NCI-H2029 treated with DMSO at 0.1 percent for 48 hours (cell line): ENCODE results near the gene ZCCHC14.
A peak's percentile ranks its signal among the peaks of the same experiment; 100 is the strongest.
"Not testable (repeated sequence)": the region's sequence is repeated elsewhere in the genome, so short reads cannot be mapped to it uniquely, and the experiment has no call there.

Experiments used
- DNase-seq: peaks from one replicate; lab custom pipeline; 2025; lab: John Stamatoyannopoulos, UW

Gene ZCCHC14

DNA sequence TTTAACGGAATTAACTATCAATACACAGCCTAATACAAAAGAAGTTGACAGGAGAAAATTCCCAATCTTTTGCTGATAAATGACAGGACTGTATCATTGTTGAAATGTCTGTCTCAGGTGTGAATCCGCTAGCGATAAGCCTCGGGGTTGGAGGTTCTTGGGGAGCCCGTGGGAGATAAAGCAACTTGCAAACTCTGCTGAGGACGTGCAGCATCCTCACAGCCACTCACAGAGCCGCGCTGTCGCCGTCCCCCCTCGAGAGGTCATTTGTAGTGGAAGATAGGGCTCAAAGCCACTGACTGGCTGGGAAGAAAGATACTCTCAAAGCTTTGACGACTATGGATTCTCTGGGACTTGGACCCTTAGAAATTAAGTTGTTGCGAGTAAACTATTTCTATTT is 83.7 kb downstream of the ZCCHC14 start:
- no peak for DNase-seq

DNA sequence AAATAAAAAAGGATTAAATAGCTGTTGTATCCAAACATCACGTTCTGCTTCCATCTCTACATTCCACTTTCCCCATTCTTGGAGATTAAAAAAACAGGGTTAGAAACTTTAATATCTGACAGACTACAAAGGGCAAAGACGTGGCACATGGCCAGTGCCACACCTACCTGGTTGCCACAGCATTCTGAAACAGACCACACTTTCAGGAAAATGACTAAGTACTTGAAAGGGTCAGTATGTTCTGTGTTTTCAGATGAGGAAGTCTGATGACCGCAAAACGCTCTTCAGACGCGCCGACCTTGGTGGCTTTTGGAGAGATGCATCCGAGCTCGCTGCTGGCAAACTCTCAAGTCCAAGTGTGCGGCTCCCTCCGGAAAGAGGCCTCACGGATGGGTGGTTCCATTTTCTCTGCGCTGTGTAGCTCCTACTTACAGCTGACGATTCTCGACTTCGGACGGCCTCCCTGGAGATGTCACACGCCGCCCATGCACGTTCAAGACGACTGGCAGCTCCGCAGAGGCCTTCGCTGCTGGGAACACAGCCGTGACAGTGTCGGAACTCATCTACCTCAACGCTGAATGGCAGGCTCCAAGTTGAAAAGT is 85.2 kb downstream of the ZCCHC14 start:
- no peak for DNase-seq

DNA sequence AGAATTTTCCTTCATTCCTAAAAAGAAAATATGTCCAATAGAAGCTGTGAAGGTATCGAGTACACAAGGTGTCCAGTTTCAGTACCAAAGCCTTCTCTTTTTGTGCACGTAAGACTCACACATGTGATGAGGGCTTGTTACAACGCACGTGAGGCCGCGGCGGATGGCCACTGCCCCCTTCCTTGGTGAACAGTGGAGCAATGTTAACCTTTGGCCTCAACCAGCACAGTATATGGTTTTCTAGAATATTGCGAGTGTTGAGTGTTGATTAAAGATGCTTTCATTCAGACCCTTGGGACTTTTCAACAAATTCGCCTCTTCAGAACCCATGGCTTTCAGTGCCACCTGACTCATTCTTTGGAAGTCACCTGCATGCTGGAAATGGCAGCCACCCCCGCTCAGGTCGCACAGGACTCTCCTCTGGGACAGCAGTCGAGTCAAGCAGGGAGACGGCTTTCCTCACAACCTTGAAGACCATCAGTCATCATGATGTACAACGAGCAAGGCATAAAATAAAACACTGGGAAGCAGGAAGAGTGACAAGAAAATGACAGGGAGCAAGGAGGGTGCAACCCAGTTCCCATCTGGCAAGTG is 86.2 kb downstream of the ZCCHC14 start:
- DNase-seq, result no peak

DNA sequence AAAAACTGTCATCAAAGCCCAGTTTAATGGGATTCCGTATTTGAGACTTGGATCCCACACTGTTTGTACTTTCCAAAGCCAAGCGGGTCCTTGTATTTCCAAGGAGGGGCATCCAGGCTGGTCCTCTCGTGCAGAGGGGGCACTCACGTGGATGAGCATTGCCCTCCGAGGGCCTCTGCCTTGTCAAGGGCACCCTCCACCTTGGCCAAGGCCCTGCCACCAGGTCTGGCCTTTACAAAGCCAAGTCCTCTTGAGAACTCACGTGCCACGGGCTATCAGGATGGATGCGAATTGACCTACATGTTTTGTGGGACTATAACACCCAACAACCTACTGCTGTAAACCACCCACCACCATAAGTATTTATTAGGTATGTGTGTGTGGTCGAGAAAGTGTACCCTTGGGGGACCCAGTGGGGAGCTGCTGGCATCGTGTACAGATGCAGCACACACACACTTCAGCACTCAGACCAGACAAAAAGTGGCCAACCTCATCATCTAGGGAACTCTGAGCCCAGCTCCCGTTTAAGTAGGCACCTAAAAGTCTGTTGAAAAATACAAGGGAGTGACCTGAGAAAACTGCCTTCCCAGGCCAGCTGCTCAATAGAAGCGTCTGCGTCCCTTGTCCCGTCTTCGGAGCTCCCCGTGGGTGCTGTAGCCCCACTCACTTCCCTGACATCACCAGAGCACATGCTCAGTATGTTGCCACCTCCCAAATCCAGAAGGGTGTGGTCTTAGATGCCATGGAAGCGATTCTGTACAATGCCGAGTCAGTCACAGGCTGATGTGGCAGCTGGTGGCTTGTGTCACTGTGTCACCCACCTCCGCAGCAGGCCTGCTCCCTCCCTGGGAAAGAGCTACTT is 87.8 kb downstream of the ZCCHC14 start:
- no peak for DNase-seq

DNA sequence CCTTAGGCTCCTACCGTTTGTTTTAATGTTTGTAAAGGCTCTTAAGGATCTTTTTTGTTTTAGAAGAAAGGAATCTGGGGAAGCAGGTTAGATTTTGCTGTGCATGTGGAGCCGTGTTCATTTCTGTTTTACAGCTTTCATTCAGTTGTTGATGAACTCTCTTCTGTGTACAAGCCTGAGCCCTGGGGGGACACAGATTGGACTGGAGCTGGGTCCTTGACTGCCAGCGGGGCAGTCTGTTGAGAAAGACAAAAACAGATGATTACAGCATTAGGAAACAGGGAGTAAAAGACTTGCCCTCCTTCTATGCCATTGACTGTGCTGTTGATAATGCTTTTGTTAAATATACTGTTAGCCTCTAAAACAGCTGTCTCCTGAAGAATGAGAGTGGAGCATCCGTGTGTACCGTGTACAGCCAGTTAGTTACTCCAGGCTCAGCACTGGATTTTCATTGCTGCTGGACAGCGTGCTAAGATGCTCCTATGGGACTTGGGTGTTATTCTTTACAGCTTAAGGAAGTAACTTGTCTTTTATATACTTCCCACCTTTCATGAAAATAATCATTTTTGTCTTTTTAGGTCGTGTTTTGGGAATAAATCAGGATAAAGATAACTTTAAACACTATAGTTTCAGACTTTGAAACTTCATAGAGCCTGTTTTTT is 97.5 kb downstream of the ZCCHC14 start:
- no peak for DNase-seq

DNA sequence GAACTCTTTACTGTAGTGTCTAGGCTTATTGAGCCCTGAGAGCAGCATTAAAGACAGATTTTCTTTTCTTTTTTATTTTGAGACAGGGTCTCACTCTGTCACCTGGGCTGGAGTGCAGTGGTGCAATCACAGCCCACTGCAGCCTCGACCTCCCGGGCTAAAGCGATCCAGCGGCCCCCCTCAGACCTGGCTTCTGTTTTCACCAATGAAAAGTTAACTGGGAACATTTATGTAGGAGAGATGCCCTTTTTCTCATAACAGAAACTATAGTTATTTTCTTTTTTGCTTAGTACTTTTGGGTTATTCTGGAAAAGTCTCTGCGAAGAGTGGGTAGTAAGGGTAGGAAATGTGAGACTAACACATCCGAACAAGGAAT is 99.2 kb downstream of the ZCCHC14 start:
- DNase-seq, result no peak

DNA sequence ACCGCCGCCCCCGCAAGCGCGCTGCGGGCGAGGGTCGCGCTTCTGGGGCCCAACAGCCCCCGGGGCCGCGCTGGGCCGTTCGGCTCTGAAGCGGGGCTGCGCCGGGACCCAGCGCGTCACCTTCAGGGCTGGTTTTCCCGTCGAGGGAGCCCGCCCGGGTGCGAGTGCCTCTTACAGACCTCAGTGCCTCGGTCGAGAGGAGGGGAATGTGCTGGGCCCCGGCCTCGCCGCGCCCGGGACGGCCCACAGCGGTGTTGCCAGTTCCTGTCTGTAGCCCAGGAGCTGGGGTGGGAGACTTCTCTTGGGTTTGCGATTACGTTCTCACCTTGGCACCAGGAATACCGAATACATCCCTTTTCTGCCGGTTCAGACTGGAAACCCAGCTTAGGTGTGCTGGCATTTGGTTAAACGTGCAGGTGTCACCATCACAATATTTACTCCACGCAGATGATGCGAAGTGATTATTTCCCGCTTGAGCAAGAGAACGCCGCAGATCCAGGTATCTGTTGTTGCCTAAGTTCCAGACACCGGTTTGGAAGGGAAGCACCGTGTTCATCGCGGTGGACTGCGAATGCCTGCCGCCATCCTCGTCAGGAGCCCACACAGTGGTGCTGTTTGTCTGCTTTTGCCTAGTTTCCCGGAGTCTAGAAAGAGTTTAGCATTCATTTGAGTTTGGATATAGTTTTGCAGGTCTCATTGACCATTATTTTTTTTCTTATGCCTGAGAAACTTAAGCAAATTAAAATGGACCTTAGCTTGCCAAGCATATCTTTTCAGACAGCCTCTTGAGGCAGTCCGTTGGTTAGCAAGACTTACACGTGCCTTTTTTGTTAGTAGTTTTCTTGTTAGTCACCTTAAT is 99.8 kb downstream of the ZCCHC14 start:
- no peak for DNase-seq

DNA sequence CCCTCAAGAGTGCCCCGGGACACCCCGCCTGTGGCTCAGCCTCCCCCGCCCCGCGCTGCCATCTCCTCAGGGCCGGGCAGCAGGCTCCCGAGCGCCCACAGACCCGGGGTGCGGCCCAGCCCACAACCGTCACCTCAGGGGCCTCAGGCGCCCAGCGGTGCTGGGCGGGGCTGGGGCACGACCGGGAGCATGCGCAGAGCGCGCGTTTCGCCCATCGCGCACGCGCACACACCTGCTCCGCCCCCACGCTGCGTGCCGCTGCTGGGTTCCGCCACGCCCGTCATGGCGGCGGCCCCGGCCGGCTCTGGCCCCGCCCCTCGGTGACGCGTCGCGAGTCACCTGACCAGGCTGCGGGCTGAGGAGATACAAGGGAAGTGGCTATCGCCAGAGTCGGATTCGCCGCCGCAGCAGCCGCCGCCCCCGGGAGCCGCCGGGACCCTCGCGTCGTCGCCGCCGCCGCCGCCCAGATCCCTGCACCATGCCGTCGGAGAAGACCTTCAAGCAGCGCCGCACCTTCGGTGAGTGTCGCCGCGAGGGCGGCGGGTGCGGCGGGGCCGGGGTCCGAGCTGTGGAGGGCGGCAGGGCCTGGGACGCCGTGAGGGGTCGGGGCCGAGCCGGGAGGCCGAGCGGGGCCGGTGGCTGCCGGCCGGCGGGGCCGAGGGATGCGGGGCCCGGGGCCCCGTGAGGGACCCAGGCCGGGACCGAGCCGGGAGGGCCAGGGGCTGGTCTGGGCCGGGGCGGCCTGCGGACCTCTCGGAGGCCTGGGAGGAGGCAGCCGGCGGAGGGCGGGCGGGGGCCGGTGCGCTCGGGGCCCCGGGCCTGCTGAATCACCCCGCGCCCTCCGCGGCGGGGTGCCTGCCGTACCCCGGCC is 100.6 kb downstream of the ZCCHC14 start, which contains the start of gene MAP1LC3B:
Gene MAP1LC3B (plus strand): TSS at position 387 of the 871 bp plus-strand sequence. CDS start 92 bp downstream, at position 479.
- DNase-seq, result peak; percentile 38

DNA sequence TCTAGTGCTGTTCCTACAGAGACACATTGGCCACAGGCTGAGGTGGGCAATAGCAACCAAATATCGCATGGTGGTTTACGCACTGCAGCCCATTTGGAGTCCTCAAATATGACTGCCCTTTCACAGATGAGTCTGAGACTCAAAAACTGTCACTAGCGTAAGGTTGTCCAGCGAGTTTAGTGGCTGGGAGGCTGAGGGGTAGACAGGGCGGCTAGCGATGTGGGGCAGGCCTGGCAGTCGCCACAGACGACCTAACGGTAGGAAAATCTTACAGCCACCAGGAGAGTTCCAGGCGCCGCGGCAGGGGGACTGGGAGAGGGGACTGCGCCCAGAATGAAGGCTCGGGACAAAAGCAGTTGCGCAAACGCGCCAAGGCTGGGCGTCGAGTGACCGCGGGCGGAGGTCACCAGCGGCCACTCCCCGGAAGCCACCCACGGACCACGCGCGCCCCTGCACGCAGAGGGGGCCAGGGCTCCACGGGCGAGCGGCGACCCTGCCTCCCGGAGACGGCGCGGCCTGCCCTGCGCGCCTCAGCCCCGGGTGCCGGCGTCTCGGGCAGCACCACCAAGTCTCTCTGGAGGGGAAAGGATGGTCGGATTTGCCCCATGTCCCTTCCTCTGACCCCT is 101.4 kb downstream of the ZCCHC14 start:
- DNase-seq, result no peak

DNA sequence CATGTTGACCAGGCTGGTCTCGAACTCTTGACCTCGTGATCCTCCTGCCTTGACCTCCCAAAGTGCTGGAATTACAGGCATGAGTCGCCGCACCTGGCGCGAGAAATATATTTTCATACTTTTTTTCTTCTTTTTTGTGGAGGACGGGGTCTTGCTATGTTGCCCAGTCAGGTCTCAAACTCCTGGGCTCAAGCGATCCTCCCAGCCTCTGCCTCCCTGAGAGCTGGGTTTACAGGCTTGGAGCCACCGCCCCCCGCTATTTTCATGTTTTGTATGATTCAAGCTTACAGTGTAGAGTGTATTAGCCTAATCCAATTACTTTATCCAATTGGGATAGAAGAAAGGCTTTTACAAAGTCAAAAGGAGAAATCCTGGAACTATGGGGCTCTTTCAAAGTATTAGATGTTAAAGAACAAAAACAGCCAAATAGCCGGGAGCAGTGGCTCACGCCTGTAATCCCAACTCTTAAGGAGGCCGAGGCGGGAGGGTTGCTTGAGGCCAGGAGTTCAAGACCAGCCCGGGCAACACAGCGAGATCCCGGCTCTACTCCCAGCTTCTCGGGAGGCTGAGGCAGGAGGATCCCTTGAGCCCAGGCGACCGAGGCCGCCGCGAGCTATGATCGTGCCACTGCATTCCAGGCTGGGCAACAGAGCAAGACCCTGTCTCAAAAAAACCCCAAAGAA is 102.0 kb downstream of the ZCCHC14 start:
- no peak for DNase-seq

DNA sequence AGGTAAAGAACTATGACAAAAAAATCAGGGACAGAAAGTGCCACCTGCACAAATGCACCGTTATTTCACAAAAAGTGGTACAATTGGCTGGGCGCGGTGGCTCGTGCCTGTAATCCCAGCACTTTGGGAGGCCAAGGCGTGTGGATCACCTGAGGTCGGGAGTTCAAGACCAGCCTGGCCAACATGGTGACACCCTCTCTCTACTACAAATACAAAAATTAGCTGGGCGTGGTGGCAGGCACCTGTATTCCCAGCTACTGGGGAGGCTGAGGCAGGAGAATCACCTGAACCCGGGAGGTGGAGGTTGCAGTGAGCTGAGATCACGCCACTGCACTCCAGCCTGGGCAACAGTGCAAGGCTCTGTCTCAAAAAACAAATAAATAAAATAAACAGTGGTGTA is 102.9 kb downstream of the ZCCHC14 start:
- DNase-seq, result not testable (repeated sequence)

DNA sequence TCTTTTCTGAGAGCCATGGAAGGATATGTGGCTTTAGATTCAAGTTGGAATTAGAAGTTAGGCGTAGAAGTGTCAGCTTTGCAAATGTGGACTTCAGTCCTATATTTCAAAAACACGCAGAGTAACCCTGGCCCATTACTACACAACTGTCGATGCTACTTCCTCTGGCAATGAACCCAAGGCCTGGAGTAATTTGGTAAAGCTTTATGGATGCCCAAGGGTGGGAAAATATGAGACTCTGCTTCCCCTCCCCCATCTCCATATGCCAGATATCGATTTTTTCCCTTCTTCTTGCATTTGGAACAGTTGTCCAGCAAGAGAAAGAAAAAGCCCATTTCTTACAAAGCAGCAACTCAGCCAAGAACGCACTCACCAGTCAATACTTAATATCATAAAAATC is 103.6 kb downstream of the ZCCHC14 start:
- DNase-seq, result no peak

DNA sequence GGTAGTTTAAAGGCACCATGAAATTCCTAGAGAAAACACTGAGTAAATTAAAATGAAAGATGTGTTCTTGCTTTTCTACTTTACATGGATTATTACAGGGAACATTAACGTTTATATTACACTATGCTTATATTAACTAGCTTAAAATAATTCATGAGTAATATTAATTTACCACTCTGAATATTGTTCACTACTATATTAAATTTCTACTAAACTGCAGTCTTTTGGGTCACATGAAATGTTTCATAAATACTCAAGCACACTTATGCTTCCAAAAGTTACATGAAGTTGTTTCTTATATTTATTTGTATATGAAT is 104.0 kb downstream of the ZCCHC14 start:
- DNase-seq, result no peak

DNA sequence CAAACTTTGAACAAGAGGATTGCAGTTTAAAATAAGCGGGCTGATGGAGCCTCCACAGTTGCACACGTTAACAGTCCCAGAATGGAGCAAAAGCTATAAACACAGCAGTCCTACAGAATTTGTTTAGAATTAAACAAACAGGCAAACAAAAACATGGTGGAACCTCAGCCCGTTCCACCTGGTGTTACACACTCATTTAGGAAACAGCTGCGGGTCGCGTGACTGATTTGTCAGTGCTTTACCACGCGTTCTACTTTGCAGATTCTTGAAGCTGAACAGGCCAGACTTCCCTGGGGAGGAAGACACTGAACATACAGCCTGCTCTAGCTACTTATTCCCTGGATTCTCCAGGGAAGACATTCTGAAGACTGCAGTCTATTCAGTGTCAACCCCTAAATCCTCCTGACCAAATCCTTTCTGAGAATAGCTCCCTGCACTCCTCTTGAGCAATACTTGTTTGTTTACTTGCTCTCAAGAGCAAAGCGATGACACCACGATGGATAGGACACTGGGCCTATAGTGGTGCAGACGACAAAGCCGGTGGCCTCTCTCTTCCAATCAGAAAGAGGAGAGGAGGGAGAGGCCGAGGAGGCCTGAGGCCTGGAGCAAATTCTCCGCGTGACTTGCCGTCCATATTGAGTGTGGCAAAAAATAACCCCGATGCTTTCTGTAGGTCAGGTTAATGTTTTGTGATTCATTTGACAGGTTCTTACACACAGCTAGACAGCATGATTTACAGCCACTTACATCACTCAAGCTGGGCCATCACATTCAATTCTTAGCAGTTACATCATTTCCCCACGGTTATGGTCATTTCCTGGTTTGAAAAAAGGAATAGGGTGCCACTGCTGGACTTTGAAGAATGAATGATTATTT is 104.6 kb downstream of the ZCCHC14 start:
- peak; percentile 78 for DNase-seq

DNA sequence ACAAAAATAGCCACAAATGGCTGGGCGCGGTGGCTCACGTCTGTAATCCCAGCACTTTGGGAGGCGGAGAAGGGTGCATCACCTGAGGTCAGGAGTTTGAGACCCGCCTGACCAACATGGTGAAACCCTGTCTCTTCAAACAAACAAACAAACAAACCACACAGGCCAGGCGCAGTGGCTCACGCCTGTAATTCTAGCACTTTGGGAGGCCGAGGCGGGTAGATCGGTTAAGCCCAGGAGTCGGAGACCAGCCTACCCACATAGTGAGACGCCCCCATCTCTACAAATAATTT is 108.0 kb downstream of the ZCCHC14 start:
- not testable (repeated sequence) for DNase-seq

DNA sequence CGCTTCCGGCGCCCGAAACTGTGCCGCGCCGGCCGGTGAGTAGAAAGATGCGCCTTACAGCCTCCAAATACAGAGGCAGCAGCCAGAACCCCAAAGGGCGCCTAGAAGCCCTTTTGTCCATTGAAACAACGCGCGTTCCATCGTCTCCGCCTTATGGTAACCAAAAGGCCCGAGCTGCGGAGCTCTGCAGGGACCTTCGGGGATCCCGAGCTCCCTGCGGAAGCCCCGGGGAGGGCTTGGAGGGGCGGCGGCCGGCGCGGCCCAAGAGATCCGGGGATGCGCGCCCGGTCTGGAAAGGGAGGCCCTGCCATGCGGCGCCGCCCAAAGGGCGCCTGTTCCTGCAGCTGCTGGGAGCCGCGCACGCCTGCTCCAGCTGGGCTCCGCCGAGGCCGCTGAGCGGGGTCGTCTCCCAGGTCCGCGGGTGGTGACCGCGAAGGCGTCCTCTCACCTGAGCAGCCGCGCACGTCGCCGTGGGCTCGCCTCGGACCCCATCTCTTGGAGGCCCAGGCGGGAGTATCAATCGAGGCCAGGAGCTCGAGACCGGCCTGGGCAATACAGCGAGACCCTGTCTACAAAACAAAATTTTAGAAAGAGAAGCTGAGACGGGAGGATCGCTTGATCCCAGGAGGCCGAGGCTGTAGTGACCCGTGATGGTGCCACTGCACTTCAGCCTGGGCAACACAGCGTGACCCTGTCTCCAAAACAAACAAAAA is 108.5 kb downstream of the ZCCHC14 start:
- no peak for DNase-seq

DNA sequence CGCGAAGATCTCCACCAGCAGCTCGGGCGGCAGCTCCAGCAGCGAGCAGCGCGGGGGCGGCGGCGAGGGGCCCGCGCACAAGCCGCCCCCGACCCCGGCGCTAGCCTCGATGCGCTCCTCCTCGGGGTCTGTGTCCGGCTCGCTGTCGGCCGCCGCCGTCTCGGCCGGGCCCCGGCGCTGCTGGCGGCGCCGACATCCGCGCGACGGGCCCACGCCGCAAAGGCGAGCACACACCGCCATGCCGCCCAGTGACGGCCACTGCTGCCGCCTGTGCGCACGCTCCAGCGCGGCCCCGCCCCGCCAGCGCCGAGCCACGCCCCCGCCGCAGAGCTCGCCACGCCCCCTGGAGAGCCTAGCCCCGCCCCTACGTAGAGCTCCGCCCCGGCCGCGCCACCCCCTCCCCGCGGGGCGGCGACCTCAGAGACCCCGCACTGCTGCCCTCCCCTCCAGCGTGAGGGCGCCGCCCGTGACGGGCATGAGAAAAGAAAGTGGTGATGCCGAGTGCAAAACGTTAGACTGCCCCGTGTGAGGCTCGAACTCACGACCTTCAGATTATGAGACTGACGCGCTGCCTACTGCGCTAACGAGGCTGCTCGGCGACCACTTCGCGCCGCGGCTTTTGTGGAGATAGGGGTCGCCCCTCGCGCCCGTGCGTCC is 109.2 kb downstream of the ZCCHC14 start, which contains the start of gene FBXO31:
Gene FBXO31 (minus strand): TSS at position 272 of the 657 bp plus-strand sequence. CDS start 32 bp downstream, at position 240.
- no peak for DNase-seq
